Stomach (tissue), 4 donors: Measurements from ENCODE around the gene ZNF516.

Experiments
- CTCF ChIP-seq, 7 experiments: fragments of 450-650 bp in 4 of 7; fragments of 200-600 bp in 3 of 7; sonication (generic) in 3 of 7; IDR thresholded peaks; one replicate each; pipeline ENCODE4 v1.5.1; 2016 to 2019; ENCODE audit warnings: antibody characterized with exemption in 7 of 7, control low read depth in 2 of 7, mild to moderate bottlenecking in 1 of 7
- EP300 ChIP-seq: sonication (generic); formaldehyde crosslinking; IDR thresholded peaks from one replicate; pipeline ENCODE4 v1.6.1; 2017; ENCODE audit warnings: antibody characterized with exemption
- POLR2A ChIP-seq, 4 donors: fragments of 450-650 bp; IDR thresholded peaks; one replicate each; pipeline ENCODE4 v1.6.1; 2016; ENCODE audit warnings: antibody characterized with exemption in 4 of 4, control low read depth in 2 of 4, mild to moderate bottlenecking in 1 of 4, moderate library complexity in 1 of 4
- POLR2AphosphoS5 ChIP-seq, 3 donors: sonication (generic); formaldehyde crosslinking; IDR thresholded peaks; one replicate each; pipeline ENCODE4 v1.6.1; 2016; ENCODE audit warnings: antibody characterized with exemption in 3 of 3

GRCh38 chr18:76457957-76458356, 37.1 kb downstream of the ZNF516 start:
- TF ChIP-seq CTCF (IDR thresholded peaks at IDR 0.05): no peak
- TF ChIP-seq EP300: no peak
- no peak for TF ChIP-seq POLR2A (IDR thresholded peaks at IDR 0.05)
- no peak for TF ChIP-seq POLR2AphosphoS5 (IDR thresholded peaks at IDR 0.05)
